Psoas muscle (tissue), 8 donors: ENCODE data around the gene VAV2. TPM values are rescaled to one million over a fixed set of nuclear protein-coding genes. Genes with fewer than 3 reads are reported as not detected.

Experiments
- ATAC-seq, 4 donors: fragments of 200-7000 bp; cut with Tn5 transposase; one replicate each; pipeline ENCODE4 v1.9.1; 2020; ENCODE audit warnings: moderate library complexity in 3 of 4, mild to moderate bottlenecking in 2 of 4
- DNase-seq, 2 donors: peaks; one replicate each; pipeline ENCODE4 v3.0.0-alpha.2; 2020
- H3K27ac ChIP-seq: fragments of 200-600 bp; one replicate; pipeline ENCODE4 v1.8.0; 2022
- H3K27me3 ChIP-seq, 3 donors: fragments of 200-600 bp in 1 of 3; one replicate each; pipeline versions ENCODE4 v1.6.1 to v1.8.0; 2013 to 2022; ENCODE audit warnings: low read length in 2 of 3, mild to moderate bottlenecking in 2 of 3, moderate library complexity in 1 of 3; ENCODE audit not compliant: insufficient read depth in 3 of 3
- H3K36me3 ChIP-seq, 2 donors: fragments of 200-600 bp in 1 of 2; one replicate each; pipeline versions ENCODE4 v1.6.1 to v1.8.0; 2013 to 2022; ENCODE audit warnings: low read depth in 1 of 2, mild to moderate bottlenecking in 1 of 2, moderate library complexity in 1 of 2; ENCODE audit not compliant: insufficient read depth in 1 of 2
- H3K4me1 ChIP-seq: fragments of 200-600 bp; one replicate; pipeline ENCODE4 v1.8.0; 2022
- H3K4me3 ChIP-seq: fragments of 200-600 bp; one replicate; pipeline ENCODE4 v1.8.0; 2022; ENCODE audit warnings: mild to moderate bottlenecking
- H3K9me3 ChIP-seq: fragments of 200-600 bp; one replicate; pipeline ENCODE4 v1.8.0; 2022
- WGBS, 3 donors: extraction: QIAGEN DNeasy Blood & Tissue Kit; methylation state at CpG; one replicate each; pipeline versions ENCODE4 v1.1.6 to v1.1.7; 2013; 5-methylcytosine and 5-hydroxymethylcytosine counted together
- intact Hi-C, 2 donors: fragments of 100-400 bp; cut with DNase I; formaldehyde crosslinking; loops; one replicate each; pipeline versions ENCODE4 v1.11.0 to v1.14.2; 2022
- polyA plus RNA-seq, 3 donors: library from polyadenylated mRNA; stranded (reverse); fragments of 200-250 nt; gene quantifications; one replicate each; pipeline ENCODE4 v1.2.3, GENCODE V29; 2013
- total RNA-seq, 4 donors: library from RNA; stranded (reverse); fragmentation: NEBNext Ultra II Directional in 2 of 4; extraction: Animal tissue kit (Norgen Biotek cat#: 25700) in 2 of 4; gene quantifications; one replicate each; pipeline versions ENCODE4 v1.2.1 to v1.2.4, GENCODE V29; 2021 to 2023
- TF ChIP-seq, protein P1 (sequence below): fragments of 200-600 bp; IDR thresholded peaks from one replicate; pipeline ENCODE4 v1.8.0; 2022; ENCODE audit warnings: antibody characterized with exemption
- donor health status: healthy with polysubstance abuse.
- donor health status: DM: no; HTN: no; CAD: no; lungs with moderate emphysema.
- donor health status: Bipolar disorder and iron deficiency.
- donor health status: healthy.
- donor health status: DM: yes; HTN: yes; CAD: no.
- donor health status: DM: no; HTN: no; CAD: no.
- donor health status: DM: no; HTN: no; CAD: no.
- donor health status: DM: yes; HTN: yes; CAD: no.

The VAV2 gene
- total and polyA plus RNA-seq, 7 donors: 0.70 to 2.9 (median 1.4) TPM

DNA sequence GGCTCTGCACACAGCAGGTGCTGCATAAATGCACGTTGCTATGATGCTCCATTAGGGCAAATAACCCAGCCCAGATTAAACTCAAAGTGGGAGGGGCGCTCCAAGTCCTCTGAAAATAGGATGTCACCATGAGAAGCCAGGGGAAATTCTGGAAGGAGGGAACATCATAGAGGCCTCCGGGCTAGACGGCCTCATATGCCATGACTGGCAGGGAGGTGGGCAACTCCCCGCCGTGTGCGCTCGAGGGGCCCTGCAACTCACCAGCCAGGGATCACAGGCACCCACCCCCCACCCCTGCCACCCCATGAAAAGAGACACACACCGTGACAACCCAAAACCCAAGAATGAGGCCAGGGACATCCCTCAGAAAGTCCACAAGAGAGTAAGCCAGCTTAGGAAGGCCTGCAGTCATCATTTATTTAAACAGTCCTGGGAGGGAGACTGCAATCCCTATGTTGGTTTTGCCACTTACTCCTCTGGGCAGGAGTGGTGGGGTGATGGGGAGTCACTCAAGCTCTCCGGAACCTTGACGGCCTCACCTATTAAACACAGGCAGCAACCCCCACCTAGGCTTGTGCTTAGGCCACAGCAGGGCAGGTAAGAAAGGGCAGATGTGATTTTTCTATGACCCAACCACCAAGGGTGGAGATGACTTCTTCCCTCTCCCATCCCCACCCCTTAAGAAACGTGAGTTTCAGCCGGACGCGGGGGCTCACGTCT lies 4.0 kb downstream of the VAV2 start:
- no peak overlapping the region for H3K4me3 ChIP-seq
- intact Hi-C loops: no loop called here
- peaks cover 0 to 26% (median 8%) of the 10 kb centered on the region in 3 donors for H3K27me3 ChIP-seq
- H3K9me3 ChIP-seq: no peaks in the 10 kb centered on the region
- H3K27ac ChIP-seq: no peak overlapping the region
- H3K4me1 ChIP-seq: peaks cover 4% of the 10 kb centered on the region
- TF ChIP-seq, protein P1, sequence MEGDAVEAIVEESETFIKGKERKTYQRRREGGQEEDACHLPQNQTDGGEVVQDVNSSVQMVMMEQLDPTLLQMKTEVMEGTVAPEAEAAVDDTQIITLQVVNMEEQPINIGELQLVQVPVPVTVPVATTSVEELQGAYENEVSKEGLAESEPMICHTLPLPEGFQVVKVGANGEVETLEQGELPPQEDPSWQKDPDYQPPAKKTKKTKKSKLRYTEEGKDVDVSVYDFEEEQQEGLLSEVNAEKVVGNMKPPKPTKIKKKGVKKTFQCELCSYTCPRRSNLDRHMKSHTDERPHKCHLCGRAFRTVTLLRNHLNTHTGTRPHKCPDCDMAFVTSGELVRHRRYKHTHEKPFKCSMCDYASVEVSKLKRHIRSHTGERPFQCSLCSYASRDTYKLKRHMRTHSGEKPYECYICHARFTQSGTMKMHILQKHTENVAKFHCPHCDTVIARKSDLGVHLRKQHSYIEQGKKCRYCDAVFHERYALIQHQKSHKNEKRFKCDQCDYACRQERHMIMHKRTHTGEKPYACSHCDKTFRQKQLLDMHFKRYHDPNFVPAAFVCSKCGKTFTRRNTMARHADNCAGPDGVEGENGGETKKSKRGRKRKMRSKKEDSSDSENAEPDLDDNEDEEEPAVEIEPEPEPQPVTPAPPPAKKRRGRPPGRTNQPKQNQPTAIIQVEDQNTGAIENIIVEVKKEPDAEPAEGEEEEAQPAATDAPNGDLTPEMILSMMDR: no peak
- DNase-seq: peak in 1 of 2 donors; percentile 19
- no peaks in the 10 kb centered on the region for H3K36me3 ChIP-seq
- ATAC-seq: no peak
- 80 to 86% (median 83%) methylated on average over 16 of the region's 16 CpGs for WGBS, 3 donors

DNA sequence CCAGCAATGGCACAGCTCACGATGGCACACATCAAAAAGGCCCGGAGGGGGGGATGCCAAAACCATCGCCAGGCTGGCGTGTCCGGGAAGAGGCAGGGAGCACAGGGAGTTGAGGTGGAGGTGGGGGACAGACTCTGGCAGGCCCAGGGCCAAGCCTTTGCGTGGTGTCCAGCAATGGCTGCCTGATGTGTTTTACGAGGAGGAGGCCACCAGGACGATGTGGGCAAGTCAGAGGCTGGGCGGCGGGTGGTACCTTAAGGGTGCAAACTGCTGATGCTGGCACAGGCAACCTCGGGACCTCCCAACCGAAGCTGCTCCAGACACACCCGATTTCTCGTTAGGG lies 4.7 kb downstream of the VAV2 start:
- TF ChIP-seq, protein P1: no peak
- intact Hi-C loops: no loop called here
- WGBS, 3 donors: 69 to 88% (median 73%) methylated on average over 14 of the region's 14 CpGs
- Histone ChIP-seq H3K9me3 (no peaks in the 10 kb centered on the region), H3K27me3 (peaks cover 0 to 22% (median 8%) of the 10 kb centered on the region in 3 donors), H3K27ac (no peak overlapping the region), H3K4me1 (peaks cover 4% of the 10 kb centered on the region), H3K36me3 (no peaks in the 10 kb centered on the region), H3K4me3 (no peak overlapping the region)
- DNase-seq (peak in 1 of 2 donors; percentile 32), ATAC-seq (no peak)

DNA sequence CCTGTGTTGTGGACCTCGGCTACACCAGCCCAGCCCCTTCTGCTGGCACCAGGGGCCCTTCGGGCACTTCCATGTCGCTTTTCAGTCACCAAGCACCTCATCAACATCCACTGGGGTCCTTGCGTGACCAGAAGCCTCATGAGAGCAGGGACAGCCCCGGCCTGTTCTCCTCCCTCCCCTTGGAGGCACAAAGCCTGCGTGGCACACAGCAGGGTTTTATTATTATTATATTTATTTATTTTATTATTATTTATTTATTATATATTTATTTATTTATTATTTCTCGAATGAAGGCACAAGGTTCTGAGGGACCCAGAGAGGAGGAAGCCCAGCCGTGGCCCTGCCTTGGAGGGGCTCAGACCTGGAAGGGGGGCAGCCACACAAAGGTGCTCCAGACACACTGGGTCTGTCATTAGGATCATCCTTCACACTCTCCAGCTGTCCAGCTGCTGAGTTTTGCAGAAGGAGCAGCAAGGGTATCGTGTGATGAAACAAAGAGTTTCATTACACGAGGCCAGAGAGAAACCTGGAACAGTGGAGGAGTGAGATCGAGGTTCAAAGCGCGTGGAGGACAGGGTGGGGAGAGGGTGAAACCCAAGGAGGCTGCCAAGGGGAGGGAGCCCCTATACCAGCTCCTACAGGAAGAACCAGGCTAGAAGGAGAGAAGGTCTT lies 5.2 kb downstream of the VAV2 start:
- Histone ChIP-seq H3K4me1 (peaks cover 4% of the 10 kb centered on the region), H3K27ac (no peak overlapping the region), H3K36me3 (no peaks in the 10 kb centered on the region), H3K4me3 (no peak overlapping the region), H3K9me3 (no peaks in the 10 kb centered on the region), H3K27me3 (peaks cover 0 to 22% (median 6%) of the 10 kb centered on the region in 3 donors)
- DNase-seq (peak in 1 of 2 donors; percentile 19), ATAC-seq (no peak)
- TF ChIP-seq, protein P1: no peak
- 81 to 88% (median 82%) methylated on average over 13 of the region's 13 CpGs for WGBS, 3 donors
- intact Hi-C loops: no loop called here

DNA sequence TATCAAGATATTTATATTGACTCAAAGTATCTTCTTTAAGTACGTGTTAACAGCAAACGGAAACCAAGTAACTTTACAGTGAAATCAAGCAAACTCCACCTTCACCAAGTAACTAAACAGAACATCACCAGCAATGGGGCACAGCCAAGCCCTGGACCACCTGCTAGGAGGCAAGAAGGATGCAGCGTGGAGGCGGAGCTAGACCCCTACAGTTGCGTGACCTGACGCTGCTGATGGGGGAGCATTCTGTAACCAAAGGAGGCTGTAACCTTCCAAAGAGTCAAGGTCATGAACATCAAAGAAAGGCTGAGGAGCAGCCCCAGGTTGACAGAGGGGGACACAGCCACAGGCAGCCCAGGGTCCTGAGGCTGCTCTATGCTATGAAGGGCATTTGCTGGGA lies 6.1 kb downstream of the VAV2 start:
- H3K27me3 ChIP-seq: peaks cover 0 to 24% (median 8%) of the 10 kb centered on the region in 3 donors
- peaks cover 2% of the 10 kb centered on the region for H3K4me1 ChIP-seq
- TF ChIP-seq, protein P1: no peak
- intact Hi-C loops: no loop called here
- ATAC-seq: no peak
- H3K27ac ChIP-seq: no peak overlapping the region
- peak in 1 of 2 donors; percentile 13 for DNase-seq
- no peaks in the 10 kb centered on the region for H3K9me3 ChIP-seq
- 74 to 91% (median 75%) methylated on average over 6 of the region's 6 CpGs for WGBS, 3 donors
- no peaks in the 10 kb centered on the region for H3K36me3 ChIP-seq
- H3K4me3 ChIP-seq: no peak overlapping the region
